Measurements from ENCODE around the gene CAP1. TPM values are rescaled to one million over a fixed set of nuclear protein-coding genes. Genes with fewer than 3 reads are reported as not detected.
A peak's percentile ranks its signal among the peaks of the same experiment; 100 is the strongest.
"Not testable (repeated sequence)": the region's sequence is repeated elsewhere in the genome, so short reads cannot be mapped to it uniquely, and the experiment has no call there.

The CAP1 gene
- total and polyA plus RNA-seq, 7 donors, result 177 to 412 (median 234) TPM

- peaks cover 0 to 24% (median 15%) of the 10 kb centered on the region in 4 donors for H3K4me1 ChIP-seq
Measured at GRCh38 chr1:40078512-40079333, 38.2 kb downstream of the CAP1 start.

DNA sequence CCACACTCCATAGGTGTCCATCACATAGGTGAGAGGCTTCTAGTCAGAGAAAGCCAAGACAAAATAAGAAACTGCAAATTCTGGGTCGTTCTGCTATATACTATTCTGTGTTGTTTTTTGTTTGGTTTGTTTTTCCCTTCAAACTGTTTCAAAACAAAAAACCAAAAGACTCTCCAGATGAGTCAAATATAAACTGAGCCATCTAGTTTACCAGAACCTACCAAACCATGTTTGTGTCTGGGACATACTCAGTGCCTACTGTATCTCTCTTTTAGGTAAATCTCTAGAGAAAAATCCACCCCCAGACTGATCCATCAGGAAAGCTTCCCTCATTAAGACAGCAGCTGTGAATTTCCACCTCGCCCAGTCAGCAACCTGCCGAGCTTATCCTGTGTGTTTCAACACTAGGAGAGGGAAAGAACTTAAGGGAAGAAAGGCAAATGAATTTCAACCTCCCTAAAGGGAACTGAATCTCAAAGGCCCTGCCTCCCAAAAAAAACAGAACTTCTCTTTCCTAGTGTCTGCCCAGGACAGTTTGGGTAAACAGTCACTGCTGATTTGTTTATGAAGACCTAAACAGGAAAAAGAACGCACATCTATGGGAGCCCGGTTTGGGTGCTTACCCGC lies 39.4 kb downstream of the CAP1 start:
- peaks cover 0 to 24% (median 15%) of the 10 kb centered on the region in 4 donors for H3K4me1 ChIP-seq
- peaks cover 0 to 57% (median 3%) of the 10 kb centered on the region in 4 donors for H3K36me3 ChIP-seq
- TF ChIP-seq POLR2AphosphoS5 (IDR thresholded peaks at IDR 0.05) (no peak), EP300 (IDR thresholded peaks at IDR 0.05) (no peak), POLR2A (IDR thresholded peaks at IDR 0.05) (no peak)
- TF ChIP-seq, protein P1, sequence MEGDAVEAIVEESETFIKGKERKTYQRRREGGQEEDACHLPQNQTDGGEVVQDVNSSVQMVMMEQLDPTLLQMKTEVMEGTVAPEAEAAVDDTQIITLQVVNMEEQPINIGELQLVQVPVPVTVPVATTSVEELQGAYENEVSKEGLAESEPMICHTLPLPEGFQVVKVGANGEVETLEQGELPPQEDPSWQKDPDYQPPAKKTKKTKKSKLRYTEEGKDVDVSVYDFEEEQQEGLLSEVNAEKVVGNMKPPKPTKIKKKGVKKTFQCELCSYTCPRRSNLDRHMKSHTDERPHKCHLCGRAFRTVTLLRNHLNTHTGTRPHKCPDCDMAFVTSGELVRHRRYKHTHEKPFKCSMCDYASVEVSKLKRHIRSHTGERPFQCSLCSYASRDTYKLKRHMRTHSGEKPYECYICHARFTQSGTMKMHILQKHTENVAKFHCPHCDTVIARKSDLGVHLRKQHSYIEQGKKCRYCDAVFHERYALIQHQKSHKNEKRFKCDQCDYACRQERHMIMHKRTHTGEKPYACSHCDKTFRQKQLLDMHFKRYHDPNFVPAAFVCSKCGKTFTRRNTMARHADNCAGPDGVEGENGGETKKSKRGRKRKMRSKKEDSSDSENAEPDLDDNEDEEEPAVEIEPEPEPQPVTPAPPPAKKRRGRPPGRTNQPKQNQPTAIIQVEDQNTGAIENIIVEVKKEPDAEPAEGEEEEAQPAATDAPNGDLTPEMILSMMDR (IDR thresholded peaks at IDR 0.05), result no peak
- no peak overlapping the region for H3K4me3 ChIP-seq
- no peaks in the 10 kb centered on the region for H3K9me3 ChIP-seq
- DNase-seq, result no peak
- no peak overlapping the region for H3K27ac ChIP-seq
- 71 to 78% methylated on average over 6 of the region's 6 CpGs for WGBS, 2 donors
- intact Hi-C loops (cut with DNase I), result loop anchor here (5.0 kb wide), 1 partner anchor 38 kb away; the partner anchor contains the start of gene CAP1
- H3K27me3 ChIP-seq, result no peaks in the 10 kb centered on the region

More at GRCh38 chr1:40078512-40079333, 38.2 kb downstream of the CAP1 start:
- Histone ChIP-seq H3K27me3 (no peaks in the 10 kb centered on the region), H3K27ac (peak overlapping the region; percentile 16 to 77 (median 50)), H3K4me3 (no peak overlapping the region), H3K9me3 (no peaks in the 10 kb centered on the region), H3K36me3 (peaks cover 0 to 64% (median 9%) of the 10 kb centered on the region in 4 donors)
- 82 to 87% methylated on average over 5 of the region's 5 CpGs for WGBS, 2 donors
- TF ChIP-seq, protein P1 (IDR thresholded peaks at IDR 0.05), result peak in 2 of 4 experiments; percentile 36 to 59
- TF ChIP-seq POLR2A (IDR thresholded peaks at IDR 0.05) (no peak), EP300 (IDR thresholded peaks at IDR 0.05) (no peak), POLR2AphosphoS5 (IDR thresholded peaks at IDR 0.05) (no peak)
- DNase-seq, result no peak
- intact Hi-C loops (cut with DNase I), result loop anchor here (5.0 kb wide), 1 partner anchor 36 kb away; the partner anchor contains the start of gene CAP1

- Histone ChIP-seq H3K4me3 (no peak overlapping the region), H3K27me3 (no peaks in the 10 kb centered on the region), H3K36me3 (peaks cover 0 to 51% (median 3%) of the 10 kb centered on the region in 4 donors), H3K9me3 (no peaks in the 10 kb centered on the region), H3K27ac (no peak overlapping the region), H3K4me1 (peaks cover 0 to 15% (median 6%) of the 10 kb centered on the region in 4 donors)
- DNase-seq, result no peak
- 75 to 83% methylated on average over 7 of the region's 7 CpGs for WGBS, 2 donors
- TF ChIP-seq EP300 (IDR thresholded peaks at IDR 0.05) (no peak), POLR2AphosphoS5 (IDR thresholded peaks at IDR 0.05) (no peak), POLR2A (IDR thresholded peaks at IDR 0.05) (no peak)
- TF ChIP-seq, protein P1 (IDR thresholded peaks at IDR 0.05), result no peak
- intact Hi-C loops (cut with DNase I), result no loop called here
Measured at GRCh38 chr1:40081871-40082270, 41.3 kb downstream of the CAP1 start.

- 32 to 33% methylated on average over 11 of the region's 11 CpGs for WGBS, 2 donors
- not testable (repeated sequence) for H3K4me3 ChIP-seq, H3K4me1 ChIP-seq, H3K27me3 ChIP-seq, H3K9me3 ChIP-seq
- Histone ChIP-seq H3K27ac (peak overlapping the region in 1 of 4 donors; percentile 29), H3K36me3 (peaks cover 0 to 66% (median 18%) of the 10 kb centered on the region in 4 donors)
- TF ChIP-seq, protein P1 (IDR thresholded peaks at IDR 0.05), result peak; percentile 17 to 83 (median 34)
- intact Hi-C loops (cut with DNase I), result loop anchor here (5.0 kb wide), 1 partner anchor 253 kb away; no protein-coding TSS in a partner anchor
- peak; percentile 77 for DNase-seq
Measured at GRCh38 chr1:40084750-40085149, 44.2 kb downstream of the CAP1 start.
